ENCODE data around the gene SUN2. TPM values are rescaled to one million over a fixed set of nuclear protein-coding genes. Genes with fewer than 3 reads are reported as not detected.

Gene SUN2
- total RNA-seq, 4 donors from 2014 or later: 417 to 598 (median 449) TPM

GRCh38 chr22:38762551-38762983 is 6.8 kb upstream of the SUN2 start:
- H3K36me3 ChIP-seq: no peaks in the 10 kb centered on the region
- DNase-seq (ENCODE audit: extremely low spot score): no peak
- H3K27me3 ChIP-seq: peaks cover 0 to 4% (median 0%) of the 10 kb centered on the region in 4 donors
- H3K27ac ChIP-seq (replicated peaks in 1 of 4): no peak overlapping the region
- intact Hi-C loops (cut with DNase I): no loop called here
- no peaks in the 10 kb centered on the region for H3K9me3 ChIP-seq
- 79% methylated on average over 6 of the region's 11 CpGs for WGBS
- no peak overlapping the region for H3K4me3 ChIP-seq
- peaks cover 0 to 11% (median 7%) of the 10 kb centered on the region in 4 donors for H3K4me1 ChIP-seq
- no peak for TF ChIP-seq POLR2AphosphoS5 (IDR thresholded peaks at IDR 0.05)
- no peak for TF ChIP-seq POLR2A (IDR thresholded peaks at IDR 0.05; ENCODE audit: low read depth)
- no peak for TF ChIP-seq EP300 (IDR thresholded peaks at IDR 0.05)
- TF ChIP-seq CTCF (IDR thresholded peaks at IDR 0.05): no peak

- H3K27me3 ChIP-seq: no peaks in the 10 kb centered on the region
- intact Hi-C loops (cut with DNase I): no loop called here
Measured at GRCh38 chr22:38761202-38762162, 5.7 kb upstream of the SUN2 start.

GRCh38 chr22:38760477-38761201 is 4.8 kb upstream of the SUN2 start:
- H3K27me3 ChIP-seq: no peaks in the 10 kb centered on the region
- no peaks in the 10 kb centered on the region for H3K36me3 ChIP-seq
- WGBS: 85% methylated on average over 10 of the region's 12 CpGs
- DNase-seq (ENCODE audit: extremely low spot score): no peak
- no peak overlapping the region for H3K4me3 ChIP-seq
- TF ChIP-seq EP300 (IDR thresholded peaks at IDR 0.05) (no peak), POLR2A (IDR thresholded peaks at IDR 0.05; ENCODE audit: low read depth) (no peak), CTCF (IDR thresholded peaks at IDR 0.05) (no peak), POLR2AphosphoS5 (IDR thresholded peaks at IDR 0.05) (no peak)
- intact Hi-C loops (cut with DNase I): no loop called here
- no peak overlapping the region for H3K27ac ChIP-seq (replicated peaks in 1 of 4)
- no peaks in the 10 kb centered on the region for H3K9me3 ChIP-seq
- peaks cover 8 to 19% (median 16%) of the 10 kb centered on the region in 4 donors for H3K4me1 ChIP-seq

More at GRCh38 chr22:38761202-38762162, 5.7 kb upstream of the SUN2 start:
- peaks cover 6 to 20% (median 17%) of the 10 kb centered on the region in 4 donors for H3K4me1 ChIP-seq
- no peak overlapping the region for H3K27ac ChIP-seq (replicated peaks in 1 of 4)
- no peak for DNase-seq (ENCODE audit: extremely low spot score)
- H3K4me3 ChIP-seq: no peak overlapping the region
- H3K9me3 ChIP-seq: no peaks in the 10 kb centered on the region
- TF ChIP-seq CTCF (IDR thresholded peaks at IDR 0.05) (no peak), EP300 (IDR thresholded peaks at IDR 0.05) (no peak), POLR2A (IDR thresholded peaks at IDR 0.05; ENCODE audit: low read depth) (no peak), POLR2AphosphoS5 (IDR thresholded peaks at IDR 0.05) (no peak)
- no peaks in the 10 kb centered on the region for H3K36me3 ChIP-seq
- WGBS: 75% methylated on average over 13 of the region's 20 CpGs

- Histone ChIP-seq H3K4me3 (no peak overlapping the region), H3K4me1 (peaks cover 13 to 28% (median 23%) of the 10 kb centered on the region in 4 donors), H3K9me3 (no peaks in the 10 kb centered on the region), H3K27ac (replicated peaks in 1 of 4) (no peak overlapping the region), H3K27me3 (no peaks in the 10 kb centered on the region), H3K36me3 (no peaks in the 10 kb centered on the region)
- intact Hi-C loops (cut with DNase I): no loop called here
- no peak for DNase-seq (ENCODE audit: extremely low spot score)
- WGBS: 93% methylated on average over 7 of the region's 7 CpGs
- TF ChIP-seq EP300 (IDR thresholded peaks at IDR 0.05): no peak
- TF ChIP-seq CTCF (IDR thresholded peaks at IDR 0.05): no peak
Measured at GRCh38 chr22:38759005-38759404, 3.2 kb upstream of the SUN2 start.
